ENCODE measurements around the gene FUT7. TPM values are rescaled to one million over a fixed set of nuclear protein-coding genes. Genes with fewer than 3 reads are reported as not detected.

FUT7 gene
- total and polyA plus RNA-seq, 9 of the 15 experiments (the other 6 are each of a cell fraction or from before 2014, with no cell fraction given): not detected

- TF ChIP-seq, protein P1, sequence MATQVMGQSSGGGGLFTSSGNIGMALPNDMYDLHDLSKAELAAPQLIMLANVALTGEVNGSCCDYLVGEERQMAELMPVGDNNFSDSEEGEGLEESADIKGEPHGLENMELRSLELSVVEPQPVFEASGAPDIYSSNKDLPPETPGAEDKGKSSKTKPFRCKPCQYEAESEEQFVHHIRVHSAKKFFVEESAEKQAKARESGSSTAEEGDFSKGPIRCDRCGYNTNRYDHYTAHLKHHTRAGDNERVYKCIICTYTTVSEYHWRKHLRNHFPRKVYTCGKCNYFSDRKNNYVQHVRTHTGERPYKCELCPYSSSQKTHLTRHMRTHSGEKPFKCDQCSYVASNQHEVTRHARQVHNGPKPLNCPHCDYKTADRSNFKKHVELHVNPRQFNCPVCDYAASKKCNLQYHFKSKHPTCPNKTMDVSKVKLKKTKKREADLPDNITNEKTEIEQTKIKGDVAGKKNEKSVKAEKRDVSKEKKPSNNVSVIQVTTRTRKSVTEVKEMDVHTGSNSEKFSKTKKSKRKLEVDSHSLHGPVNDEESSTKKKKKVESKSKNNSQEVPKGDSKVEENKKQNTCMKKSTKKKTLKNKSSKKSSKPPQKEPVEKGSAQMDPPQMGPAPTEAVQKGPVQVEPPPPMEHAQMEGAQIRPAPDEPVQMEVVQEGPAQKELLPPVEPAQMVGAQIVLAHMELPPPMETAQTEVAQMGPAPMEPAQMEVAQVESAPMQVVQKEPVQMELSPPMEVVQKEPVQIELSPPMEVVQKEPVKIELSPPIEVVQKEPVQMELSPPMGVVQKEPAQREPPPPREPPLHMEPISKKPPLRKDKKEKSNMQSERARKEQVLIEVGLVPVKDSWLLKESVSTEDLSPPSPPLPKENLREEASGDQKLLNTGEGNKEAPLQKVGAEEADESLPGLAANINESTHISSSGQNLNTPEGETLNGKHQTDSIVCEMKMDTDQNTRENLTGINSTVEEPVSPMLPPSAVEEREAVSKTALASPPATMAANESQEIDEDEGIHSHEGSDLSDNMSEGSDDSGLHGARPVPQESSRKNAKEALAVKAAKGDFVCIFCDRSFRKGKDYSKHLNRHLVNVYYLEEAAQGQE (IDR thresholded peaks at IDR 0.05; ENCODE audit: borderline replicate concordance): no peak
- TF ChIP-seq, protein P1 (CRISPR knock-in tag; IDR thresholded peaks at IDR 0.05; ENCODE audit: low read depth): peak; percentile 94
- peak; percentile 97 for TF ChIP-seq TCF15 (CRISPR knock-in tag; IDR thresholded peaks at IDR 0.05)
- no peak for TF ChIP-seq POLR2AphosphoS2 (IDR thresholded peaks at IDR 0.05; ENCODE audit: low read length)
- TF ChIP-seq ZNF324 (CRISPR knock-in tag; IDR thresholded peaks at IDR 0.05): peak; percentile 94
- TF ChIP-seq NFE2L1 (tag; IDR thresholded peaks at IDR 0.05; ENCODE audit: borderline replicate concordance, low read depth): peak; percentile 81; the same call in 1 of the 2 replicates
- peak; percentile 87 for TF ChIP-seq STAT5B (CRISPR knock-in tag; IDR thresholded peaks at IDR 0.05)
- TF ChIP-seq ZNF444 (CRISPR knock-in tag; IDR thresholded peaks at IDR 0.05): peak; percentile 97
- TF ChIP-seq, protein P2, sequence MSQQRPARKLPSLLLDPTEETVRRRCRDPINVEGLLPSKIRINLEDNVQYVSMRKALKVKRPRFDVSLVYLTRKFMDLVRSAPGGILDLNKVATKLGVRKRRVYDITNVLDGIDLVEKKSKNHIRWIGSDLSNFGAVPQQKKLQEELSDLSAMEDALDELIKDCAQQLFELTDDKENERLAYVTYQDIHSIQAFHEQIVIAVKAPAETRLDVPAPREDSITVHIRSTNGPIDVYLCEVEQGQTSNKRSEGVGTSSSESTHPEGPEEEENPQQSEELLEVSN (IDR thresholded peaks at IDR 0.05; ENCODE audit: borderline replicate concordance in 1 of 2, extremely low read depth in 1 of 2, insufficient read depth in 1 of 2, insufficient read length in 1 of 2, low read depth in 1 of 2, low read length in 1 of 2, poor library complexity in 1 of 2, severe bottlenecking in 1 of 2): no peak
- TF ChIP-seq HMG20A (CRISPR knock-in tag; conservative IDR thresholded peaks at IDR 0.05): peak; percentile 90
- TF ChIP-seq JUN (IDR thresholded peaks at IDR 0.05; ENCODE audit: borderline replicate concordance, low read depth, low read length): no peak
- TF ChIP-seq JUN (CRISPR knock-in tag; IDR thresholded peaks at IDR 0.05; ENCODE audit: borderline replicate concordance): no peak
- peak; percentile 91 for TF ChIP-seq ESRRB (CRISPR knock-in tag; IDR thresholded peaks at IDR 0.05; ENCODE audit: borderline replicate concordance)
- peak; percentile 57; the same call in 1 of the 2 replicates for TF ChIP-seq ZNF3 (CRISPR knock-in tag; IDR thresholded peaks at IDR 0.05)
- TF ChIP-seq, protein P3, sequence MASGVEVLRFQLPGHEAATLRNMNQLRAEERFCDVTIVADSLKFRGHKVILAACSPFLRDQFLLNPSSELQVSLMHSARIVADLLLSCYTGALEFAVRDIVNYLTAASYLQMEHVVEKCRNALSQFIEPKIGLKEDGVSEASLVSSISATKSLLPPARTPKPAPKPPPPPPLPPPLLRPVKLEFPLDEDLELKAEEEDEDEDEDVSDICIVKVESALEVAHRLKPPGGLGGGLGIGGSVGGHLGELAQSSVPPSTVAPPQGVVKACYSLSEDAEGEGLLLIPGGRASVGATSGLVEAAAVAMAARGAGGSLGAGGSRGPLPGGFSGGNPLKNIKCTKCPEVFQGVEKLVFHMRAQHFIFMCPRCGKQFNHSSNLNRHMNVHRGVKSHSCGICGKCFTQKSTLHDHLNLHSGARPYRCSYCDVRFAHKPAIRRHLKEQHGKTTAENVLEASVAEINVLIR (CRISPR knock-in tag; IDR thresholded peaks at IDR 0.05): peak; percentile 92
- peak; percentile 99 for TF ChIP-seq ZNF583 (CRISPR knock-in tag; IDR thresholded peaks at IDR 0.05)
- TF ChIP-seq ZNF133 (CRISPR knock-in tag; IDR thresholded peaks at IDR 0.05): peak; percentile 97
- no peak for TF ChIP-seq SMARCA4 (IDR thresholded peaks at IDR 0.05)
- TF ChIP-seq ELF1 (tag; IDR thresholded peaks at IDR 0.05): peak; percentile 60
Measured at GRCh38 chr9:137074657-137075274, 42.9 kb upstream of the FUT7 start (continued).
